AG09319 (cell line): ENCODE measurements around the gene DXO.
"Not testable (repeated sequence)": the region's sequence is repeated elsewhere in the genome, so short reads cannot be mapped to it uniquely, and the experiment has no call there.

Experiments
- DNase-seq: peaks from one replicate; pipeline ENCODE4 v3.0.0-alpha.2; 2010; ENCODE audit warnings: low read depth; ENCODE audit errors: extremely low read depth
- CTCF ChIP-seq: IDR thresholded peaks from 2 replicates; pipeline ENCODE4 v1.5.1; 2011; ENCODE audit warnings: low read depth, mild to moderate bottlenecking, inconsistent platforms, low read length, moderate library complexity

The DXO gene

GRCh38 chr6:31935021-31935420, 36.9 kb downstream of the DXO start:
- TF ChIP-seq CTCF = no peak
- DNase-seq = no peak

GRCh38 chr6:31933537-31933936, 38.4 kb downstream of the DXO start:
- no peak for TF ChIP-seq CTCF
- DNase-seq = no peak

GRCh38 chr6:31932137-31932536, 39.8 kb downstream of the DXO start:
- DNase-seq = not testable (repeated sequence)

GRCh38 chr6:31930962-31931361, 41.0 kb downstream of the DXO start:
- TF ChIP-seq CTCF = no peak
- no peak for DNase-seq

- no peak for DNase-seq
- TF ChIP-seq CTCF = no peak
Observed at GRCh38 chr6:31928672-31928939, 43.3 kb downstream of the DXO start.

GRCh38 chr6:31927863-31928671, 43.9 kb downstream of the DXO start:
- no peak for TF ChIP-seq CTCF
- DNase-seq = no peak

- no peak for TF ChIP-seq CTCF
Observed at GRCh38 chr6:31927242-31927862, 44.6 kb downstream of the DXO start, which contains the start of gene C2. Gene C2, plus strand, starts transcription at chr6:31927717. Its CDS starts 36 bp downstream, at chr6:31927753.

GRCh38 chr6:31922942-31923341, 49.0 kb downstream of the DXO start:
- no peak for DNase-seq
- TF ChIP-seq CTCF = peak; percentile 4

More at GRCh38 chr6:31927242-31927862, 44.6 kb downstream of the DXO start, which contains the start of gene C2:
- no peak for DNase-seq
